Frontal cortex (tissue), 4 donors: Measurements from ENCODE around the gene EPX. TPM values are rescaled to one million over a fixed set of nuclear protein-coding genes. Genes with fewer than 3 reads are reported as not detected.
"Not testable (repeated sequence)": the region's sequence is repeated elsewhere in the genome, so short reads cannot be mapped to it uniquely, and the experiment has no call there.

Source experiments
- DNase-seq, 2 donors: peaks; one replicate each; pipeline ENCODE4 v3.0.0; 2012; ENCODE audit warnings: low spot score in 2 of 2
- FAIRE-seq: peaks from 2 replicates; lab custom pipeline; 2012; peaks lifted over from hg19 to GRCh38; lab: Jason Lieb, UNC
- total RNA-seq: library from RNA; depleted of rRNA; stranded (reverse); fragments of >200 nt; gene quantifications from one replicate; pipeline ENCODE4 v1.2.3, GENCODE V29; 2014
- donor health status: control.
- donor health status: control.
- donor health status: control.

Gene EPX
- not detected for total RNA-seq

GRCh38 chr17:58192612-58193011, at the start of gene EPX:
TSS of gene EPX (plus strand) at chr17:58192726. CDS start at chr17:58192847, 121 bp downstream.
- no peak for FAIRE-seq
- no peak for DNase-seq

GRCh38 chr17:58143335-58143734, 49.2 kb upstream of the EPX start:
- DNase-seq, FAIRE-seq: not testable (repeated sequence)

GRCh38 chr17:58144801-58145200, 47.7 kb upstream of the EPX start:
- DNase-seq, result no peak
- FAIRE-seq, result no peak

GRCh38 chr17:58147930-58148434, 44.5 kb upstream of the EPX start, which contains the start of gene OR4D1:
TSS of gene OR4D1 (plus strand) at chr17:58148384. CDS start at chr17:58155154, 6,770 bp downstream.
- DNase-seq (no peak), FAIRE-seq (no peak)

- FAIRE-seq (no peak), DNase-seq (no peak)
Observed at GRCh38 chr17:58148609-58149008, 43.9 kb upstream of the EPX start.

GRCh38 chr17:58150394-58150793, 42.1 kb upstream of the EPX start:
- no peak for DNase-seq
- no peak for FAIRE-seq

GRCh38 chr17:58153046-58153445, 39.5 kb upstream of the EPX start:
- FAIRE-seq (no peak), DNase-seq (no peak)

GRCh38 chr17:58153671-58154070, 38.9 kb upstream of the EPX start:
- DNase-seq (no peak), FAIRE-seq (no peak)

- DNase-seq, result peak in 1 of 2 donors; percentile 46
- FAIRE-seq, result no peak
Observed at GRCh38 chr17:58156839-58157803, 35.4 kb upstream of the EPX start.

- FAIRE-seq, result no peak
- no peak for DNase-seq
Observed at GRCh38 chr17:58158181-58158580, 34.3 kb upstream of the EPX start.

GRCh38 chr17:58161566-58161965, 31.0 kb upstream of the EPX start:
- FAIRE-seq (no peak), DNase-seq (no peak)

- DNase-seq (no peak), FAIRE-seq (no peak)
Observed at GRCh38 chr17:58165981-58166380, 26.5 kb upstream of the EPX start.

- DNase-seq (no peak), FAIRE-seq (no peak)
Observed at GRCh38 chr17:58166682-58167081, 25.8 kb upstream of the EPX start, which contains the start of gene OR4D2. TSS of gene OR4D2 (plus strand) at chr17:58166982. CDS start at chr17:58169656, 2,674 bp downstream.

- no peak for FAIRE-seq
Observed at GRCh38 chr17:58170622-58171021, 21.9 kb upstream of the EPX start.

GRCh38 chr17:58172369-58173071, 20.0 kb upstream of the EPX start:
- FAIRE-seq (no peak), DNase-seq (no peak)

More at GRCh38 chr17:58170622-58171021, 21.9 kb upstream of the EPX start:
- DNase-seq, result no peak

- FAIRE-seq, result no peak
Observed at GRCh38 chr17:58174871-58175270, 17.7 kb upstream of the EPX start.

GRCh38 chr17:58176200-58176599, 16.3 kb upstream of the EPX start:
- no peak for DNase-seq
- no peak for FAIRE-seq

More at GRCh38 chr17:58174871-58175270, 17.7 kb upstream of the EPX start:
- DNase-seq, result no peak

GRCh38 chr17:58181796-58182195, 10.7 kb upstream of the EPX start:
- DNase-seq, result no peak

GRCh38 chr17:58183514-58183913, 9.0 kb upstream of the EPX start:
- FAIRE-seq, result no peak
- no peak for DNase-seq

More at GRCh38 chr17:58181796-58182195, 10.7 kb upstream of the EPX start:
- no peak for FAIRE-seq

GRCh38 chr17:58184308-58184985, 8.1 kb upstream of the EPX start:
- no peak for FAIRE-seq
- no peak for DNase-seq
